Amniotic epithelial cell (primary cell): ENCODE measurements around the gene RAB26.
"Not testable (repeated sequence)": the region's sequence is repeated elsewhere in the genome, so short reads cannot be mapped to it uniquely, and the experiment has no call there.

ENCODE experiments used
- DNase-seq: peaks from one replicate; pipeline ENCODE4 v3.0.0-alpha.2; 2010; ENCODE audit warnings: low read depth

The RAB26 gene

DNA sequence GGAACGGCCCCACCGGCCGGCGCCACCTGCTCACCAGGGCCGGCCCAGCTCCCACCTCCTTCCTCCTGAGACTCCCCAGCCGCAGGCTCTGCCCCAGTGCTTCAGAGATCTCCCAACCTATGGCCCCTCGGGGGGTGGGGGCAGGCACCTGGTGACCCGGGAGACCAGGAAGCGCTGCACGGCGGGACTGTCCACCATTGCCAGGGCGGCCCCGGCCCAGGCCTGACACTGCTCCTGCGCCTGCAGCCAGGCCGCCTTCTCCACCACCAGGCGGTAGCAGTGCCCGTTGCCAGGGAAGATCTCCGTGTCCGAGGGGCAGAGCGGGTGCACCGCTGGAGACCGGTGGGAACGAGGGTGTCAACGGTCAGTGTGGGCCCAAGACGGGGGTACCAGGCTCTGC, 31.1 kb upstream of the RAB26 start:
- DNase-seq, result not testable (repeated sequence)

GRCh38 chr16:2117960-2118722, 30.3 kb upstream of the RAB26 start:
- DNase-seq, result not testable (repeated sequence)

GRCh38 chr16:2121325-2121724, 27.1 kb upstream of the RAB26 start:
- DNase-seq, result peak; percentile 64

DNA sequence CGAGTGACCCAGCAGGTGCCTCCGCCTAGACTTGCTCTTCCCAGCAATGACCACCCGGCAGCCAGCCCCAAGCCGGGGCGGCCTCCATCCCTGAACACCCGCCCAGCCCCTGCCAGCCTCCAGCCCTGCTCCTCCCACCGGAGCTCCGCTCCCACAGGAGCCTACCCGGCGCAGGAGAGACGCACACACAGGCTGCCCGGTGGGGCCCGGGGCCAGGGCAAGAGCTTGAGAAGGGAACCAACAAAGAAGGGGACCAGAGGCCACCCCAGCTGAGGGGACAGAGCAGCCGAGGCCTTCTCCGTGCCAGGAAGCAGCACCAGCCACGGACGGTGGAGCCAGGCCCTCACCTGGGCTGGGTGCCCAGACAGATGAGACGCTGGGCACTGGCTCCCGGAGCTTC, 26.6 kb upstream of the RAB26 start:
- no peak for DNase-seq

DNA sequence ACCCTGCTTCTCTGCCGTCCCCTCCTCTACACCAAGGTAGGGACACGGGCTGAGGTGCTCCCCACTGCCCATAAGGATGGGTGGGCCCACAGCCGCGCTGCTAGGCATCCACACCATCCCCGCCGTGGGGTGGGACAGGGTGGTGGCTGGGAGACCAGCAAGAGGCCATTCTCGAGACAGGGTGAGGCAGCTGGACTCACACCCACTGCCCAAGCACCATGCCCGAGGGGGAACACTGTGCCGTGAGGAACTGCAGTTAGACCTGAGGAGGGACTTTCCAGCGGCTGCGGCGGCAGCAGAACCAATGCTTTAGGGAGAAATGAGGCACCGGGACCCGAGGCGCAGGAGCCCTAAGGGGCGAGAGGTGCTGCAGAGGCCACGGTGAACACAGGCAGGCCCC, 26.0 kb upstream of the RAB26 start:
- DNase-seq, result no peak

- DNase-seq, result not testable (repeated sequence)
Observed at GRCh38 chr16:2122934-2123683, 25.3 kb upstream of the RAB26 start.

DNA sequence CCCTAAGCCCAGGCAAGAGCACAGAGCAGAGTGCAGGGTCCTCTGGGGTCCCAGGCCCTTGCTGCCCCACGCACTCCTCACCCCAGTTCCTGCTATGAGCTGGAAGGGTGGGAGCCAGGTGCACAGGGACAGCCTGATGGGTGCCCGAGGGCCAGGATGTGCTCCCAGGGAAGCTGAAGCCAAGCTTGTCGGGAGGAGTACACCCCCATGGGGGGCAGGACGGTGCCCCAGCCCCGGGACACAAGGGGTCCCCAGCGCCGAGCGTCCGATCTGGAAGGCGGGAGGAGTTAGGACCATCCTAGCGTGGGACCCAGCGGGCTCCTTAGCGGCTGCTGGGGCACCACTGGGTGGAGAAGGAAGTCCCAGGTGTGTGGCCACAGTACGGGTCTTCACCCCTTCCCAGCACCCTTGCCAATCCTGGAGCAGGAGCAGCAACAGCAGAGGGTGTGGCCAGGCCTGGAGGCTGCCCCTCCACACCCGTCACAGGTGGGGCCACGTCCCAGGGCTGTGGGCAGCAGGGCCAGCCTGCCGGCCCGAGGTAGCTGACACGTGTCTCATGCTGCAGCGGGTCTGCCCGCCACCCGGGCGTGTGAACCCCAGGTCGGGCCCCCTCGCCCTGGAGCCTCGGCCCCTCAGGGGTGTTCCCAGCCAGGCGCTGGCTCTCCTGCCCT, 24.6 kb upstream of the RAB26 start:
- not testable (repeated sequence) for DNase-seq

GRCh38 chr16:2124377-2124693, 24.1 kb upstream of the RAB26 start:
- not testable (repeated sequence) for DNase-seq

DNA sequence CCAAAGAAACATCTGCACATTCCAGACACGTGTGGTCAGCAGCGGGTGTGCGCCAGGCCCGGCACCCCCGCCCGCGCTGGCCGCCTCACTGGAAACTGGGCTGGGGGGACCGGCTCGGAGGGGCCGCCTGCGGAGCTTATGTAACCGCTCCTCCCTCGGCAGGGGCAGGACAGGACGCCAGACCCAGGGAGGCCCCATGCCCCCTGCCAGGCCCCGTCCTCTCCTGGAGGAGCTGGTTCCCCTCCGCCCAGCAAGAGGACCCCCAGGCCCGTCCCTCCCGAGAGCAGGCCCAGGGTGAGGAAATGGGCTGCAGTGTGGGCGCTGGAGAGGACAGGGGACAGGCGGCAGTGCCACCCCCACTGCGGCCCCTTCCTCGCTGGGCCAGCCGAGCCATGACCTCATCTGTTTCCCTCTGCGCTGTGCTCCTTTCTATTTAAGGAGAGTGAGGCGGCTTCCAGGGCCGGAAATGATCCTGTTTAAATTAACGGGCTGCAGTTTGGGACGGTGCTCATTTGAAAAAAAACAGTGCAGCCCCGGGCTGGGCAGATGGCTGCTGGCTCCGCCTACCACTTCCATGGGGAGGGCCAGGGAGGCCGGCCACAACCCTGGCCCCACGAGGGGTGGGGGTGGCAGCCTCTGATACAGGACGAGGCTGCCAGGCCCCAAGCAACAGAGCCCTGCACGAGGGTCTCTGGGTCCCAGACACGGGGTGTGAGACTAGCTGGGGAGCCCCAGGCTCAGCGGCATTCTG, 23.6 kb upstream of the RAB26 start:
- peak; percentile 41 for DNase-seq

GRCh38 chr16:2125609-2126008, 22.8 kb upstream of the RAB26 start:
- DNase-seq, result not testable (repeated sequence)

DNA sequence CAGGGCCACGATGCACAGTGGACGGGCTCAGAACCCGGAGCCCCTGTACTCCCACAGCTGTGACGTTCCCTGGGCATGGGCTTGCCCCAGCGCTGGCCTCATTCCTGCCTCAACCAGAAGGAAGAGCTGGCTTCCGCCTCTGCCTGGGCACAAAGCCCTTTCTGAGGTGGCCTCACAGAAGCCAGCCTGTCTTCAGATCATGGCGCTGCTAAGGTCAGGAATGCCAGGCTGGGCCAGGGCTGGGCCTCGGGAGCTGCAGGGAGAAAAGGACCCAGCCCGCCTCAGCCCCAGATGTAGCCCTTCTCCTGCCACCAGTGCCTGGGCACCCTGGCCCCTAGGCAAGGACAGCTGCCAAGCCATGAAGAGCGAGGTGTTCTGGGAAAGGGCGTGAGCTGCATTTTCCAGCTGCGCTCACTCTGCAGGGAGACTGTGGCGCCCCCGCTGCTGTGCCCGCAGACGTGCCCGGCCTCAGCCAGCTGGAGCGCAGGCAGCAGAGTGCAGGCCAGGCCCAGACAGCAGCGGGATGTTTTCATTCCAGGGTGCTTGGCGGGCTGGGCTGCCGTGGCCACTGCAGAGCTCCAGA, 22.2 kb upstream of the RAB26 start:
- DNase-seq, result not testable (repeated sequence)

GRCh38 chr16:2126928-2127556, 21.4 kb upstream of the RAB26 start:
- DNase-seq, result not testable (repeated sequence)

- DNase-seq, result peak; percentile 46
Observed at GRCh38 chr16:2127630-2128280, 20.7 kb upstream of the RAB26 start.

GRCh38 chr16:2129251-2129650, 19.2 kb upstream of the RAB26 start:
- peak; percentile 73 for DNase-seq

DNA sequence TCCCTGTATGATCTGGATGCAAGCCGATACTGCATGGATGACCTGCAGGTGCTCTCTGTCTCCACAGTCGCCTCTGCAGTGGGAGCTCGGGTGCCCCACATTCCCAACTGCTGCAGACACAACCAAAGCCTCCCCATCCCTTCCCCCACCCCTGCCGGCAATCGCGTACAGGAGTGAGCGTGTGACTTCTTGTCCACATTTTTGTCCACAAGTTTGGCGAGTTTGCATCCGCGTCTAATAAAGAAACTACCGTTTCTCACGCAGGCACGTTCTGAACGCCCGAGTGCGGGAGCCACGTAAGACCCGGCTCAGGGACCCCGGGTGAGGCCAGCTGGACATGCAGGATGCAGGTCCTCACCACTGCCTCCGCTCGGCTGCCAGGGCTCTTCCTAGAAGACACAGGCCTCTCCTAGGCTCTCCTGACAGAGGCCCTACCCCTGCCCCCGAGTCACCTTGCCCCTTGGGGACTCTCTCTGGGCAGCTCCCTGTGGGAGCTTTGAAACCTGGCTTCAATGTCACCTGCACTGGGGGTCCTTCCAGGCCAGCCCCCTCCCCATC, 18.5 kb upstream of the RAB26 start:
- DNase-seq, result not testable (repeated sequence)

DNA sequence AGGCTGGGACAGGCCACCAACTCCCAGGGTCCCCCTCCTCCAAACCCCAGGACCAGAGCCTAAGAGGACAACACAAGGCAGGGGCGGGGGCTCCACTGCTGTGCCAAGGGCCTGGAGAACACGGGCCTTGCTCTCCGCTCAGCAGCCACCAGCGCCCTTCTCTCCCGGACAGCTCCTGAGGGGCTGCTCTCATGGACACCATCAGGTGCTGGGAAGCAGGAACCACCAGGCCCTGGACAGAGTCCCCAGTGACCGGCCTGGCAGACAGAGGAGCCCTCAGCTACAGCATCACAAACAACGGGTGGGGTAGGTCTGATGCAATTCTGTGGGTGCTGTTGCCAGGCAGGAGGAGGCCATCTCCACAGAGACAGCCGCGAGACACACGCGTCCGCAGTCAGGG, 14.6 kb upstream of the RAB26 start:
- DNase-seq, result not testable (repeated sequence)

DNA sequence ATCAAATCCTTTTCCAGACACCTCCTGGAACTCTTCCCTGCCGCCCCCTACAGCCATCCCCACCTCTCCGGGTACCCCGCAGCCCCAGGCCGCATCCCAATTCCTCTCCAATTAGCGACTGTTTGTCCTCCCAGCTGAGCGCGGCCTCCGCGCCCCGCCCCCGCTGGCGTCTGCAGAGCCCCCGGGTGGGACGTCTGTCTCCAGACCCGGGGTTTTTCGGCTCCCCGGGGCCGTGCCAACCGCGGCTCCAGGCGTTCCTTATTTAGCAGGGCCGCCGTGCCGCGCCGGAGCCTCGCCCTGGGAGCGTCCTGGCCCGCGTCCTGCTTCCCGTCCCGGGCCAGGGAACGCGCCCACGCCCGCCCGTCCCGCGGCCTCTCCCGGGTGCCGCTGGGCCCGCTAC, 13.4 kb upstream of the RAB26 start:
- DNase-seq, result not testable (repeated sequence)

- DNase-seq, result peak; percentile 91
Observed at GRCh38 chr16:2135770-2136490, 12.5 kb upstream of the RAB26 start, which contains the start of gene PKD1. Gene PKD1, minus strand, starts transcription at chr16:2135898. Its CDS starts 209 bp downstream, at chr16:2135689.
